ENCODE data around the gene TSEN54.

DNA sequence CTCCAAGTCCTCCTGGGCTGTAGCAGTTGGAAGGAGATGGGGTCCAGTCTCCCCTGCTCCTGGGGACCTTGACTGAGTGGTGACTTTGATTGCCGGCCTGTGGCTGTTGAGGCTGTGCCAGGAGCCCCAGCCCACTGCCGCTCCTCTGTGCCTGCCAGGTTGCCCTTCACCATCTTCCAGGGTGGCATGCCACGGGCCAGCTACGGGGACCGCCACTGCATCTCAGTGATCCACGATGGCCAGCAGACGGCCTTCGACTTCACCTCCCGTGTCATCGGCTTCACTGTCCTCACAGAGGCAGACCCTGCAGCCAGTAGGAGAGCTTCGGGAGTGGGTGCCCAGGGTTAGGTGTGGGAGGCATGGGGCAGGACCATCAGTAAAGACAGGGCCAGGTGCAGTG, 47.9 kb downstream of the TSEN54 start:
- TF ChIP-seq, protein P1, sequence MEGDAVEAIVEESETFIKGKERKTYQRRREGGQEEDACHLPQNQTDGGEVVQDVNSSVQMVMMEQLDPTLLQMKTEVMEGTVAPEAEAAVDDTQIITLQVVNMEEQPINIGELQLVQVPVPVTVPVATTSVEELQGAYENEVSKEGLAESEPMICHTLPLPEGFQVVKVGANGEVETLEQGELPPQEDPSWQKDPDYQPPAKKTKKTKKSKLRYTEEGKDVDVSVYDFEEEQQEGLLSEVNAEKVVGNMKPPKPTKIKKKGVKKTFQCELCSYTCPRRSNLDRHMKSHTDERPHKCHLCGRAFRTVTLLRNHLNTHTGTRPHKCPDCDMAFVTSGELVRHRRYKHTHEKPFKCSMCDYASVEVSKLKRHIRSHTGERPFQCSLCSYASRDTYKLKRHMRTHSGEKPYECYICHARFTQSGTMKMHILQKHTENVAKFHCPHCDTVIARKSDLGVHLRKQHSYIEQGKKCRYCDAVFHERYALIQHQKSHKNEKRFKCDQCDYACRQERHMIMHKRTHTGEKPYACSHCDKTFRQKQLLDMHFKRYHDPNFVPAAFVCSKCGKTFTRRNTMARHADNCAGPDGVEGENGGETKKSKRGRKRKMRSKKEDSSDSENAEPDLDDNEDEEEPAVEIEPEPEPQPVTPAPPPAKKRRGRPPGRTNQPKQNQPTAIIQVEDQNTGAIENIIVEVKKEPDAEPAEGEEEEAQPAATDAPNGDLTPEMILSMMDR (optimal IDR thresholded peaks at IDR 0.05 in 1 of 3, IDR thresholded peaks at IDR 0.05 in 1 of 3, conservative IDR thresholded peaks at IDR 0.05 in 1 of 3; ENCODE audit: extremely low read depth in 1 of 3, insufficient read depth in 2 of 3, low read length in 3 of 3) = no peak
- TF ChIP-seq EZH2 (IDR thresholded peaks at IDR 0.05; ENCODE audit: low read length) = no peak

All from keratinocyte (primary cell).